Breast epithelium (tissue), 3 donors: ENCODE results near the gene ERO1B.

ENCODE experiments used
- POLR2AphosphoS5 ChIP-seq, 3 donors: sonication (generic); formaldehyde crosslinking; IDR thresholded peaks; one replicate each; pipeline ENCODE4 v1.6.1; 2017; ENCODE audit warnings: antibody characterized with exemption in 3 of 3
- TF ChIP-seq, protein P1 (sequence below), 3 donors: fragments of 450-650 bp; IDR thresholded peaks; one replicate each; pipeline ENCODE4 v1.5.1; 2016 to 2017; ENCODE audit warnings: antibody characterized with exemption in 3 of 3, mild to moderate bottlenecking in 3 of 3, moderate library complexity in 3 of 3

DNA sequence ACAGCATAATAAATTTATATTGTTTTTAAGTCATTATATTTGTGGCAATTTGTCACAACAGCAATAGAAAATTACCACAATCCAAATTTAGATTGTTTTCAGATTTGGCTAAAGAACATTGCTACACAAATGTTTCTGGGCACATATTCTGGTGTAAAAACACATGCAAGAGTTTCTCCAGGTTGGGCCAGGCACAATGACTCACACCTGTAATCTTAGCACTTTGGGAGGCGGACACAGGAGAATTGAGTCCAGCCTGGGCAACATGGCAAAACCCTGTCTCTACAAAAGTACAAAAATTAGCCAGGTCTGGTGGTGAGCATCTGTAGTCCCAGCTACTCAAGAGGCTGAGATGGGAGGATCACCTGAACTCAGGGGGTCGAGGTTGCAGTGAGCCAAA, 8.4 kb downstream of the ERO1B start:
- TF ChIP-seq, protein P1, sequence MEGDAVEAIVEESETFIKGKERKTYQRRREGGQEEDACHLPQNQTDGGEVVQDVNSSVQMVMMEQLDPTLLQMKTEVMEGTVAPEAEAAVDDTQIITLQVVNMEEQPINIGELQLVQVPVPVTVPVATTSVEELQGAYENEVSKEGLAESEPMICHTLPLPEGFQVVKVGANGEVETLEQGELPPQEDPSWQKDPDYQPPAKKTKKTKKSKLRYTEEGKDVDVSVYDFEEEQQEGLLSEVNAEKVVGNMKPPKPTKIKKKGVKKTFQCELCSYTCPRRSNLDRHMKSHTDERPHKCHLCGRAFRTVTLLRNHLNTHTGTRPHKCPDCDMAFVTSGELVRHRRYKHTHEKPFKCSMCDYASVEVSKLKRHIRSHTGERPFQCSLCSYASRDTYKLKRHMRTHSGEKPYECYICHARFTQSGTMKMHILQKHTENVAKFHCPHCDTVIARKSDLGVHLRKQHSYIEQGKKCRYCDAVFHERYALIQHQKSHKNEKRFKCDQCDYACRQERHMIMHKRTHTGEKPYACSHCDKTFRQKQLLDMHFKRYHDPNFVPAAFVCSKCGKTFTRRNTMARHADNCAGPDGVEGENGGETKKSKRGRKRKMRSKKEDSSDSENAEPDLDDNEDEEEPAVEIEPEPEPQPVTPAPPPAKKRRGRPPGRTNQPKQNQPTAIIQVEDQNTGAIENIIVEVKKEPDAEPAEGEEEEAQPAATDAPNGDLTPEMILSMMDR (IDR thresholded peaks at IDR 0.05), result no peak
- no peak for TF ChIP-seq POLR2AphosphoS5 (IDR thresholded peaks at IDR 0.05)
